ENCODE data around the gene CRIP1. TPM values are rescaled to one million over a fixed set of nuclear protein-coding genes. Genes with fewer than 3 reads are reported as not detected.

Gene CRIP1
- total and polyA plus RNA-seq, 7 experiments from 2014 or later, result 94.4 to 787 (median 303) TPM

DNA sequence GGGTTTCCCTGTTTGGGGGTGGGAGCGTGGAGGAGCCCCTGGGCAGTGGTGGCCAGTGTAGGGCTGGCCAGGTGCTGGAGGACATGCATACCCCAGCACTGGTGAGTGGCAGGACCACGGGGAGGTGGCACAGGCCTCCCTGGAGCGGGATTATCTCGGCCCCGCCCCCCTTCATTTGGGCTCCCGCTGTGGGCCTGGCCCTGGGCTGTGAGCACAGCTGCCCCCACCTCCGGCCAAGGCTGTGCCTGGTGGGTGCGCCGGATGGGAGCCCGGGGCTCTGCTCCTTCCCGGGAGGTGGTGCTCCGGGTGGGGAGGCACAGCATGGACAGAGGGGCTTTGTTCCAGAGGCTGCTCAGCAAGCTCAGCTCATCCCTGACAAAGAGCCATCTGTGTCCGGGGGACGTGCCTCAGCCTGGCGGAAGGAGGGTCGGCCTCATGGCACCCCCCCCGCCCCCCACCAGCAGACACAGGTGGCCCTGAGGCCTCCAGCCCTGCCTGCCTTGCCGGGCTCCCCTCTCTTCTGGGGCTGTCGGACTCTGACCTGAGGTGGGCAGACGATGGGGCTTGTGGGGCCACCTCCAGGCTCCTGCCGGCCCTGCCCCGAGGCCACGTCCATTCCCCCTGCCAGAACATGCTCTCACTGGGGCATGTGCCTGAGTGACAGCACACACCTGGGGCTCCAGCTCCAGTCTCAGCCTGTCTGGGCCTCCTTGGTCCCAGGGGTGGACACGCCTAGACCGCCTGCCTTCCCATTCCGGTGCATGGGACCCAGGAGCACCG, 12.8 kb downstream of the CRIP1 start:
- Histone ChIP-seq H3K4me3 (ENCODE audit: low read length) (no peak overlapping the region), H3K27me3 (ENCODE audit: control insufficient read depth in 2 of 2, insufficient read depth in 2 of 2, low read length in 2 of 2) (no peaks in the 10 kb centered on the region), H3K4me1 (ENCODE audit: control insufficient read depth in 2 of 2, insufficient read depth in 2 of 2, low read length in 2 of 2) (no peaks in the 10 kb centered on the region), H3K27ac (ENCODE audit: low read depth, low read length) (no peak overlapping the region), H3K36me3 (ENCODE audit: control insufficient read depth in 2 of 3, insufficient read depth in 3 of 3, low read length in 3 of 3) (no peaks in the 10 kb centered on the region), H3K9me3 (ENCODE audit: control insufficient read depth in 2 of 3, low read length in 3 of 3) (no peaks in the 10 kb centered on the region)
- no peaks in the 10 kb centered on the region for H3K36me3 Mint-ChIP-seq
- intact Hi-C loops (cut with micrococcal nuclease), result loop anchor here in 1 of 2 donors (10.0 kb wide), 1 partner anchor 405 kb away; no protein-coding TSS in a partner anchor
- H3K27ac Mint-ChIP-seq, result peak overlapping the region in 1 of 9 donors; percentile 32
- DNase-seq (peak in 1 of 9 donors; percentile 21), ATAC-seq (peak; percentile 4)
- ChIA-PET POLR2A (no interaction called here), CTCF (no interaction called here)
- H3K4me1 Mint-ChIP-seq, result peaks cover 0 to 4% (median 0%) of the 10 kb centered on the region in 7 donors
- H3K4me3 Mint-ChIP-seq, result no peak overlapping the region
- peaks cover 0 to 2% (median 0%) of the 10 kb centered on the region in 11 donors for H3K9me3 Mint-ChIP-seq
- no peaks in the 10 kb centered on the region for H3K27me3 Mint-ChIP-seq

DNA sequence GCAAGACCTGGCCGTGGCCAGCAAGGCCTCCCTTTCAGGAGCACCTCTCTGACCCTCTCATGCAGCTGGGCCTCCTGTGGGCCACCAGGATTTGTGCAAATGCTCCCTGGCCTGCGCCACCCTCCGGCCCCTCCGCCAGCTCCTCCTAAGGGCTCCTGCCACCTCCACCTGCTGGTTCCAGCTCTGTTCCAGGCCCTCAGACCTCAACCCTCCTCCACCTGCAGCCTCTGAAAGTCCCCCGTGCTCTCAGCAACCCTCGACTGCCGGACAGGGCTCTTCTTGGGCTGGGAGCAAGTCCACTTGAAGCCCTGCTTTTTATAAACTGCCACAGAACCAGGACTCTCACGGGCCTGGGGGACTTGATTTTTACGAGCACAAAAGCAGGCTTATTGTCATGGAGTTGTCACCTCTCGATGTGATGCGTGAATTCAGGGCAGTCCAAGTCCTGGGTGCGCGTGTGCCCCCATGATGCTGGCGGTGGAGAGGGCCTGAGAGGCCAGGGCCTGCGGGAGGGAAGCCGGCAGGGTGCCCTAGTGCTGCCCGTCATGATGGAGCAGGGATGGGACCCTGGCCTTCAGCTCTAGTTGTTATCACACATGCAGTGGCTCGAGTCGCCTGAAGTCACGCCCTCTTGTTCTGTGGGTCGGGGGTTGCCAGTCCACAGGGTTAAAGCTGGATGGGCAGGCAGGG, 13.5 kb downstream of the CRIP1 start:
- Histone ChIP-seq H3K27ac (ENCODE audit: low read depth, low read length) (no peak overlapping the region), H3K9me3 (ENCODE audit: control insufficient read depth in 2 of 3, low read length in 3 of 3) (no peaks in the 10 kb centered on the region), H3K36me3 (ENCODE audit: control insufficient read depth in 2 of 3, insufficient read depth in 3 of 3, low read length in 3 of 3) (no peaks in the 10 kb centered on the region), H3K27me3 (ENCODE audit: control insufficient read depth in 2 of 2, insufficient read depth in 2 of 2, low read length in 2 of 2) (no peaks in the 10 kb centered on the region), H3K4me1 (ENCODE audit: control insufficient read depth in 2 of 2, insufficient read depth in 2 of 2, low read length in 2 of 2) (no peaks in the 10 kb centered on the region), H3K4me3 (ENCODE audit: low read length) (no peak overlapping the region)
- intact Hi-C loops (cut with micrococcal nuclease), result no loop called here
- H3K4me3 Mint-ChIP-seq, result no peak overlapping the region
- ATAC-seq, result no peak
- ChIA-PET CTCF (no interaction called here), POLR2A (interaction anchor here (0.6 kb wide), 1 partner anchor 140 kb away, joined by 3 read pairs; no protein-coding TSS in a partner anchor)
- peaks cover 0 to 2% (median 0%) of the 10 kb centered on the region in 11 donors for H3K9me3 Mint-ChIP-seq
- DNase-seq, result no peak
- H3K4me1 Mint-ChIP-seq, result peaks cover 0 to 2% (median 0%) of the 10 kb centered on the region in 7 donors
- H3K36me3 Mint-ChIP-seq, result no peaks in the 10 kb centered on the region
- H3K27ac Mint-ChIP-seq, result peak overlapping the region in 2 of 9 donors; percentile 22 to 48
- no peaks in the 10 kb centered on the region for H3K27me3 Mint-ChIP-seq

GRCh38 chr14:105500726-105501101, 14.0 kb downstream of the CRIP1 start:
- POLR2A ChIA-PET, result no interaction called here
- no peak for DNase-seq
- Histone ChIP-seq H3K4me1 (ENCODE audit: control insufficient read depth in 2 of 2, insufficient read depth in 2 of 2, low read length in 2 of 2) (no peaks in the 10 kb centered on the region), H3K9me3 (ENCODE audit: control insufficient read depth in 2 of 3, low read length in 3 of 3) (no peaks in the 10 kb centered on the region), H3K27ac (ENCODE audit: low read depth, low read length) (no peak overlapping the region), H3K36me3 (ENCODE audit: control insufficient read depth in 2 of 3, insufficient read depth in 3 of 3, low read length in 3 of 3) (no peaks in the 10 kb centered on the region), H3K4me3 (ENCODE audit: low read length) (no peak overlapping the region), H3K27me3 (ENCODE audit: control insufficient read depth in 2 of 2, insufficient read depth in 2 of 2, low read length in 2 of 2) (no peaks in the 10 kb centered on the region)
- Mint-ChIP-seq H3K27ac (no peak overlapping the region), H3K9me3 (peaks cover 0 to 2% (median 0%) of the 10 kb centered on the region in 11 donors), H3K27me3 (no peaks in the 10 kb centered on the region), H3K4me1 (peaks cover 0 to 2% (median 0%) of the 10 kb centered on the region in 7 donors), H3K36me3 (no peaks in the 10 kb centered on the region), H3K4me3 (no peak overlapping the region)
- CTCF ChIA-PET, result no interaction called here
- no peak for ATAC-seq
- intact Hi-C loops (cut with micrococcal nuclease), result no loop called here

DNA sequence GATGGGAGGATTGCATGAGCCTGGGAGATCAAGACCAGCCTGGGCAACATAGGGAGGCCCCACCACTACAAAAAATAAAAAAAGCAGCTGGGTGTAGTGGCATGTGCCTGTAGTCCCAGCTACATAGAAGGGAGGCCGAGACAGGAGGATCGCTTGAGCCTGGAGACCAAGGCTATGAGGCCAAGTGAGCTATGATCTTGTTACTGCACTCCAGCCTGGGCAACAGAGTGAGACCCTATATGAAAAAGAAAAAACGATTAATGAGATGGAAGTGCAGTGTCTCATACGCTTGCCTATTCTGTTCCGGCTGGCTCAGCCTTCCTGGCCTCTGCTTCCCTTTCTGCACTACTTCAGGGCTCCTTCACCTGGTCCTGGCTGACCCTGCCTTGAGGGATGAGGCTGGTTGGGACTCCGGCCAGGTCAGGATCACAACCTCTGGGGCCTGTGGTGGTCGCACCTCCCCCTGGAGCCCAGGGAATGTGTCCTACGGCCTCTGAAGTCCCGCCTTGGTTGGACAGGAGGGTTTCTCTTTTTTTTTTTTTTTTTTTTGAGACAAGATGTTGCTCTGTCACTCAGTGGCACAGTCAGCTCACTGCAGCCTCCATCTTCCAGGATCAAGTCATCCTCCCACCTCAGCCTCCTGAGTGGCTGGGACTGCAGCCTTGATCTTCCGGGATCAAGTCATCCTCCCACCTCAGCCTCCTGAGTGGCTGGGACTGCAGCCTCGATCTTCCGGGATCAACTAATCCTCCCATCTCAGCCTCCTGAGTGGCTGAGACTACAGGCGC, 15.0 kb downstream of the CRIP1 start:
- Histone ChIP-seq H3K9me3 (ENCODE audit: control insufficient read depth in 2 of 3, low read length in 3 of 3) (no peaks in the 10 kb centered on the region), H3K27ac (ENCODE audit: low read depth, low read length) (no peak overlapping the region), H3K4me3 (ENCODE audit: low read length) (no peak overlapping the region), H3K27me3 (ENCODE audit: control insufficient read depth in 2 of 2, insufficient read depth in 2 of 2, low read length in 2 of 2) (no peaks in the 10 kb centered on the region), H3K4me1 (ENCODE audit: control insufficient read depth in 2 of 2, insufficient read depth in 2 of 2, low read length in 2 of 2) (no peaks in the 10 kb centered on the region), H3K36me3 (ENCODE audit: control insufficient read depth in 2 of 3, insufficient read depth in 3 of 3, low read length in 3 of 3) (no peaks in the 10 kb centered on the region)
- ChIA-PET POLR2A (interaction anchor here (0.6 kb wide), 1 partner anchor 529 kb away, joined by 3 read pairs; no protein-coding TSS in a partner anchor), CTCF (no interaction called here)
- no peak overlapping the region for H3K27ac Mint-ChIP-seq
- DNase-seq, result no peak
- H3K9me3 Mint-ChIP-seq, result peaks cover 0 to 2% (median 0%) of the 10 kb centered on the region in 11 donors
- peaks cover 0 to 4% (median 0%) of the 10 kb centered on the region in 5 donors for H3K27me3 Mint-ChIP-seq
- H3K4me3 Mint-ChIP-seq, result no peak overlapping the region
- no peak for ATAC-seq
- no peaks in the 10 kb centered on the region for H3K36me3 Mint-ChIP-seq
- H3K4me1 Mint-ChIP-seq, result peaks cover 0 to 2% (median 0%) of the 10 kb centered on the region in 7 donors
- intact Hi-C loops (cut with micrococcal nuclease), result no loop called here

- no peaks in the 10 kb centered on the region for H3K36me3 Mint-ChIP-seq
- peaks cover 0 to 2% (median 0%) of the 10 kb centered on the region in 11 donors for H3K9me3 Mint-ChIP-seq
- peak overlapping the region in 3 of 9 donors; percentile 42 to 72 (median 60) for H3K27ac Mint-ChIP-seq
- H3K4me3 Mint-ChIP-seq, result no peak overlapping the region
- peaks cover 0 to 2% (median under 1%) of the 10 kb centered on the region in 7 donors for H3K4me1 Mint-ChIP-seq
- H3K27me3 ChIP-seq (ENCODE audit: control insufficient read depth in 2 of 2, insufficient read depth in 2 of 2, low read length in 2 of 2), result no peaks in the 10 kb centered on the region
- H3K27me3 Mint-ChIP-seq, result peaks cover 2 to 12% (median 2%) of the 10 kb centered on the region in 5 donors
- CTCF ChIA-PET, result no interaction called here
- POLR2A ChIA-PET, result no interaction called here
- no peaks in the 10 kb centered on the region for H3K4me1 ChIP-seq (ENCODE audit: control insufficient read depth in 2 of 2, insufficient read depth in 2 of 2, low read length in 2 of 2)
- ATAC-seq (no peak), DNase-seq (no peak)
- H3K9me3 ChIP-seq (ENCODE audit: control insufficient read depth in 2 of 3, low read length in 3 of 3), result no peaks in the 10 kb centered on the region
- no peak overlapping the region for H3K4me3 ChIP-seq (ENCODE audit: low read length)
- intact Hi-C loops (cut with micrococcal nuclease), result no loop called here
- no peaks in the 10 kb centered on the region for H3K36me3 ChIP-seq (ENCODE audit: control insufficient read depth in 2 of 3, insufficient read depth in 3 of 3, low read length in 3 of 3)
- H3K27ac ChIP-seq (ENCODE audit: low read depth, low read length), result no peak overlapping the region
Measured at GRCh38 chr14:105502446-105503295, 16.0 kb downstream of the CRIP1 start.

DNA sequence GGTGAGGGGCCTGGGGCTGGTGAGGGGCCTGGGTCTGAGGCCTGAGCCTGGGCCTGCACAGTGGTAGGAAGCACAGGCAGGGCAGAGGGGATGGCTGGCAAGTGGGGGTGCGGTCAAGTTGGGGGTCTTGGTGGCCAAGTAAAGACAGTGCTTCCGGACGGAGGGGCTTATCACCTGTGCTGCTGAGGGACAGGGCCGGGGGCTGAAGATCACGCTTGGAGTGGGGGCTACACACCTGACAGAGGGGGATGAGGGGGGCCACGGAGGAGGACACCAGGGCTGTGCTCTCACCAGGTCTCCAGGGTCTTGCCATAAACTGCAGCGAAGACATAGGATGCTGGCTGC, 16.6 kb downstream of the CRIP1 start:
- Mint-ChIP-seq H3K27ac (peak overlapping the region in 1 of 9 donors; percentile 69), H3K4me3 (no peak overlapping the region), H3K36me3 (no peaks in the 10 kb centered on the region), H3K9me3 (peaks cover 0 to 2% (median 0%) of the 10 kb centered on the region in 11 donors), H3K27me3 (peaks cover 6 to 17% (median 7%) of the 10 kb centered on the region in 5 donors), H3K4me1 (peaks cover 0 to 7% (median 5%) of the 10 kb centered on the region in 7 donors)
- Histone ChIP-seq H3K4me3 (ENCODE audit: low read length) (no peak overlapping the region), H3K27ac (ENCODE audit: low read depth, low read length) (no peak overlapping the region), H3K36me3 (ENCODE audit: control insufficient read depth in 2 of 3, insufficient read depth in 3 of 3, low read length in 3 of 3) (no peaks in the 10 kb centered on the region), H3K27me3 (ENCODE audit: control insufficient read depth in 2 of 2, insufficient read depth in 2 of 2, low read length in 2 of 2) (no peaks in the 10 kb centered on the region), H3K9me3 (ENCODE audit: control insufficient read depth in 2 of 3, low read length in 3 of 3) (no peaks in the 10 kb centered on the region), H3K4me1 (ENCODE audit: control insufficient read depth in 2 of 2, insufficient read depth in 2 of 2, low read length in 2 of 2) (no peaks in the 10 kb centered on the region)
- DNase-seq (no peak), ATAC-seq (no peak)
- POLR2A ChIA-PET, result no interaction called here
- intact Hi-C loops (cut with micrococcal nuclease), result no loop called here
- CTCF ChIA-PET, result no interaction called here

Data from naive thymus-derived CD4-positive, alpha-beta T cell (primary cell).